Measurements from ENCODE around the gene RAPGEFL1.
"Not testable (repeated sequence)": the region's sequence is repeated elsewhere in the genome, so short reads cannot be mapped to it uniquely, and the experiment has no call there.

GRCh38 chr17:40206193-40206592 lies 28.9 kb downstream of the RAPGEFL1 start:
- not testable (repeated sequence) for TF ChIP-seq CTCF (IDR thresholded peaks at IDR 0.05; ENCODE audit: borderline replicate concordance, extremely low read depth, low read length, poor library complexity, severe bottlenecking); EZH2 (IDR thresholded peaks at IDR 0.05; ENCODE audit: borderline replicate concordance, low read depth, low read length, severe bottlenecking)

All from DND-41 (cell line).